Fibroblast of skin of right quadriceps (primary cell): Measurements from ENCODE around the gene MYO7B.
A peak's percentile ranks its signal among the peaks of the same experiment; 100 is the strongest.

Source experiments
- DNase-seq: peaks from one replicate; pipeline ENCODE4 v3.0.0-alpha.2; 2013

Gene MYO7B

GRCh38 chr2:127628767-127629614 lies 93.5 kb downstream of the MYO7B start:
- no peak for DNase-seq

GRCh38 chr2:127629637-127630036 lies 94.2 kb downstream of the MYO7B start:
- DNase-seq = no peak

- no peak for DNase-seq
These were observed 94.8 kb downstream of the MYO7B start for GRCh38 chr2:127630096-127630863.

GRCh38 chr2:127630864-127631540 lies 95.5 kb downstream of the MYO7B start:
- DNase-seq = no peak

- no peak for DNase-seq
These were observed 96.1 kb downstream of the MYO7B start for GRCh38 chr2:127631541-127631996.

GRCh38 chr2:127631997-127632581 lies 96.6 kb downstream of the MYO7B start:
- no peak for DNase-seq

GRCh38 chr2:127632592-127633489 lies 97.4 kb downstream of the MYO7B start:
- no peak for DNase-seq

- DNase-seq = no peak
These were observed 98.1 kb downstream of the MYO7B start for GRCh38 chr2:127633556-127634065.

GRCh38 chr2:127634066-127634617 lies 98.7 kb downstream of the MYO7B start:
- no peak for DNase-seq

GRCh38 chr2:127634626-127635379 lies 99.3 kb downstream of the MYO7B start:
- no peak for DNase-seq

GRCh38 chr2:127635380-127636237 lies 100.1 kb downstream of the MYO7B start:
- DNase-seq = no peak

GRCh38 chr2:127636248-127637235 lies 101.1 kb downstream of the MYO7B start:
- DNase-seq = no peak

- no peak for DNase-seq
These were observed 101.8 kb downstream of the MYO7B start for GRCh38 chr2:127637236-127637630.

GRCh38 chr2:127637725-127638252 lies 102.3 kb downstream of the MYO7B start:
- peak; percentile 87 for DNase-seq

GRCh38 chr2:127638361-127639110 lies 103.1 kb downstream of the MYO7B start:
- no peak for DNase-seq

GRCh38 chr2:127639111-127639474 lies 103.6 kb downstream of the MYO7B start:
- no peak for DNase-seq
